HUDEP-2 (cell line): ENCODE results near the gene OSBP2.

Experiments used
- DNase-seq, 76 experiments: peaks; one replicate each; lab custom pipeline; 2025; ENCODE audit not compliant: unreplicated experiment in 76 of 76; lab: John Stamatoyannopoulos, UW

The OSBP2 gene

DNA sequence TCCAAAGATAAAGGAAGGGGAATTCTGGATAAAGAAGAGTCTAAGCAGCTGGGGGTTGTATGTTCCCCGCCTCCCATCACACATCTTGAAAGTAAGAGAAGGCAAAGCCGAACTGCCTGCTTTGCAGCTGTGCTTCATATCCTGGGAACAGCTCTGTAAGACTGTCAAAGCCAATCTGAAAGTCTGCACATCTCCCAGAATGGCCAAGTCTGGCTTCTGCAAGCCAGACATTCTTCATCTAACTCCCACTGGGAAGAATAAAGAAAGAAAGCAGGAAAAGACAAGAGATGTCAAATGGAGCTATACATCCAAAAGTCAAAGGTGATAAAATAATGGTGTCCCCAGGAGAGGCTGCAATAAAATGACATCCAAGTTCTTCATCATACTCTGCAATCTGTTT lies 258.5 kb downstream of the OSBP2 start:
- no peak for DNase-seq

DNA sequence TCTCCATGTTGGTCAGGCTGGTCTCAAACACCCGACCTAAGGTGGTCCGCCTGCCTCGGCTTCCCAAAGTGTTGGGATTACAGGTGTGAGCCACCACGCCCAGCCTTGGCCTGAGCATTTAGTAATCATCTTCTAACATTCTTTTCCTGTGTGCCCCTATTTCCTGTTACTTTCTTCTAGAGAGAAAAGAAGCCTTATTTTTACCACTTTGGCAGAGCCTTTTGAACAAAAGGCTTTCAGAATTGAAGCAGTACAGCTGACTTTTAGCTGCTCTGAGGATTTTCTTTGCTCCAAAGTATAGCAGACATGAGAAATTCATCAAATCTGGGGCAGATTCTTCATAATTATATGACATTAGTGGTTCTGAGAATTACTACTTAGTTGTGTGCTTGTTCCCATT lies 260.5 kb downstream of the OSBP2 start:
- DNase-seq, result no peak
